ENCODE measurements around the gene SSC4D.
"Not testable (repeated sequence)": the region's sequence is repeated elsewhere in the genome, so short reads cannot be mapped to it uniquely, and the experiment has no call there.

Gene SSC4D

DNA sequence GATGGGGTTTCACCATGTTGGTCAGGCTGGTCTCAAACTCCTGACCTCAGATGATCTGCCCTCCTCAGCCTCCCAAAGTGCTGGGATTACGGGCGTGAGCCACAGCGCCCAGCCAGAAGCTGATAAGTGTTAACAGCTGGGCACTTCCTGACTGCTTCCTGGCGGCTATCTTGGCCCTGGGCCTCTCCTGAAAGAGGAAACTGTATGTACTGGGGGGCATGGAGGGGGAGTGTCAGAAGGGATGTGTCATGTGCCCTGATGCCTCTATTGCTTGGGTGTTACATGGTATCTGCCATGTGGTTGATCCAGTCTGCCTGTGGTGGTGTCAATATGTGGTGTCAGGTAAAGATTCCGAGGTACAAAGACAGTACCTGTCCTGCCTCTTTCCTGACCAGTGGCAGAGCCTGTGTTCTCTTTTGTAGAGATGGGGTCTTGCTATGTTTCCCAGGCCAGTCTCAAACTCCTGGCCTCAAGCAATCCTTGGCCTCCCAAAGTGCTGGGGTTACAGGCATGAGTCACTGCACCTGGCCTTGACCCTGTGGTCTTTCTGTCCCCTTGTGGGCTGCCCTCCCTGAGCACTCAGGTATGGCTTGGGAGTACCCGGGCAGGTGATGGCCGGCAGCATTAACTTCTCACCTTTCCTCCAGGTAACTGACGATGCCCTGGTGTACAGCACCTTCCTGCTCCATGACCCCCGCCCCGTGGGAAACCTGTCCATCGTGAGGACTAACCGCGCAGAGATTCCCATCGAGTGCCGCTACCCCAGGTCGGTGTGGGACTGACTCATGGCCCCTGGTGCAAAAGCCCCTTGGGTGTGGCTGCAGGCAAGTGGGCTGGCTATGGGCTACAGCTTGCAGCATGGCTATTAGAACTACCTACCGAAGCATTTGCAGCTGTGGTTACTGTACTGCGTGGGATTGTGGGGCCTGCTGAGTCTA, 19.6 kb upstream of the SSC4D start:
- no peaks in the 10 kb centered on the region for H3K4me1 ChIP-seq (ENCODE audit: control insufficient read depth, insufficient read depth, low read length)
- H3K9ac ChIP-seq (ENCODE audit: low read length), result no peak overlapping the region

DNA sequence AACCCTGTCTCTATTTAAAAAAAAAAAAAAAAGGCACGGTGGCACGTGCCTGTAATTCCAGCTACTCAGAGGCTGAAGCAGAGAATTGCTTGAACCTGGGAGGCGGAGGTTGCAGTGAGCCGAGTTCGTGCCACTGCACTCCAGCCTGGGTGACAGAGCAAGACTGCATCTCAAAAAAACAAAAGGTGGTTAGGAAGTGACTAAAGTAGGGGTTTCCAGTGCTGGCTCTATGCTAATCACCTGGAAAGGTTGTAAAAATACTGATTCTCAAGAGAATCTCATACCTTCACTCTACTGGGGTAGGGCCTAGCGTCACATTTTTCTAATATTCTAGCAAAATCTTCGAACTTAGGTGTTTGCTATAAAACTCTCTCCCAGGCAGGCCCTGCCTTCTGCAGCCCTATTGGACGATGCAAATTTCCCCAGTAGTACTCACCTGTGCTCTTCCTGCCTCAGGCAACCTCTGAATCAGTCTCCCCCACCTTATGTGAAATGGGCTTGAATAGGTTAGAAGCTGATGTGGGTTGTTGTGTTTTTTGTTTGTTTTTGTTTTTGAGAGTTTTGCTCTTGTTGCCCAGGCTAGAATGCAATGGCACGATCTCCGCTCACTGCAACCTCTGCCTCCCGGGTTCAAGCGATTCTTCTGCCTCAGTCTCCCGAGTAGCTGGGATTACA, 18.8 kb upstream of the SSC4D start:
- H3K9me3 ChIP-seq (ENCODE audit: control insufficient read depth, low read length), result no peaks in the 10 kb centered on the region
- no peak overlapping the region for H3K9ac ChIP-seq (ENCODE audit: low read length)
- no peaks in the 10 kb centered on the region for H3K36me3 ChIP-seq (ENCODE audit: control insufficient read depth, insufficient read depth, low read length)
- no peak overlapping the region for H3K4me3 ChIP-seq (ENCODE audit: low read length)
- no peaks in the 10 kb centered on the region for H3K4me1 ChIP-seq (ENCODE audit: control insufficient read depth, insufficient read depth, low read length)
- no peaks in the 10 kb centered on the region for H3K27me3 ChIP-seq (ENCODE audit: control insufficient read depth, insufficient read depth, low read length)

More for the DNA sequence above, 19.6 kb upstream of the SSC4D start:
- Histone ChIP-seq H3K27me3 (ENCODE audit: control insufficient read depth, insufficient read depth, low read length) (no peaks in the 10 kb centered on the region), H3K9me3 (ENCODE audit: control insufficient read depth, low read length) (no peaks in the 10 kb centered on the region), H3K4me3 (ENCODE audit: low read length) (no peak overlapping the region), H3K36me3 (ENCODE audit: control insufficient read depth, insufficient read depth, low read length) (no peaks in the 10 kb centered on the region)

DNA sequence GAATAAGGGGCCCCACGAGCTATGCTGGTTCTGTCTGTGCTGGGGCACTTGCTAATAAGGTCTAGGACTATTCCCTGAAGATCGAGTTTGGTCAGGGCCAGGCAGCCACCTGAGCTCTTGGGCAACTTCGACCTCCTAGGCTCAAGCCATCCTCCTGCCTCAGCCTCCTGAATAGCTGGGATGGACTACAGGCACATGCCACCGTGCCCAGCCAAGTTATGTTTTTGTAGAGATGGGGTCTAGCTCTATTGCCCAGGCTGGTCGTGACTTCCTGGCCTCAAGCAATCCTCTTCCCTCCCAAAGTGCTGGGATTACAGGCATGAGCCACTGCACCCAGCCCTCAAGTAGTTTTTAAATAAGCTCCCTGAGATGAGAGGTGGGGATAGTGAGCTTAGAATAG, 18.1 kb upstream of the SSC4D start:
- no peak overlapping the region for H3K9ac ChIP-seq (ENCODE audit: low read length)
- no peak overlapping the region for H3K4me3 ChIP-seq (ENCODE audit: low read length)
- no peaks in the 10 kb centered on the region for H3K9me3 ChIP-seq (ENCODE audit: control insufficient read depth, low read length)
- no peaks in the 10 kb centered on the region for H3K27me3 ChIP-seq (ENCODE audit: control insufficient read depth, insufficient read depth, low read length)
- no peaks in the 10 kb centered on the region for H3K4me1 ChIP-seq (ENCODE audit: control insufficient read depth, insufficient read depth, low read length)
- no peaks in the 10 kb centered on the region for H3K36me3 ChIP-seq (ENCODE audit: control insufficient read depth, insufficient read depth, low read length)

GRCh38 chr7:76426246-76426645, 16.7 kb upstream of the SSC4D start:
- Histone ChIP-seq H3K9ac (ENCODE audit: low read length) (no peak overlapping the region), H3K9me3 (ENCODE audit: control insufficient read depth, low read length) (no peaks in the 10 kb centered on the region), H3K4me1 (ENCODE audit: control insufficient read depth, insufficient read depth, low read length) (no peaks in the 10 kb centered on the region), H3K27me3 (ENCODE audit: control insufficient read depth, insufficient read depth, low read length) (no peaks in the 10 kb centered on the region), H3K4me3 (ENCODE audit: low read length) (no peak overlapping the region), H3K36me3 (ENCODE audit: control insufficient read depth, insufficient read depth, low read length) (no peaks in the 10 kb centered on the region)

DNA sequence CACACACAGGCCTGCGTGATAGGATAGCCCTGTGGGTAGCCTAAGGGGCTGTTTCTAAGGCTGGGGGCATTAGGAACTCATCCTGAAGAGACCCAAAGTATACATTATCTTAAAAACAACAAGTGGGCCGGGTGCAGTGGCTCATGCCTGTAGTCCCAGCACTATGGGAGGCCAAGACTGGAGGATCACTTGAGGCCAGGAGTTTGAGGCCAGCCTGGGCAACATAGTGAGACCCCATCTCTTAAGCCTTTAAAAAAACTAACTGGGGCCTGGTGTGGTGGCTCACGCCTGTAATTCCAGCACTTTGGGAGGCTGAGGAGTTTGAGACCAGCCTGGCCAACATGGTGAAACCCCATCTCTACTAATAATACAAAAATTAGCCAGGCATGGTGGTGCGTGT, 16.1 kb upstream of the SSC4D start:
- H3K36me3 ChIP-seq (ENCODE audit: control insufficient read depth, insufficient read depth, low read length); H3K4me3 ChIP-seq (ENCODE audit: low read length); H3K9ac ChIP-seq (ENCODE audit: low read length); H3K4me1 ChIP-seq (ENCODE audit: control insufficient read depth, insufficient read depth, low read length); H3K27me3 ChIP-seq (ENCODE audit: control insufficient read depth, insufficient read depth, low read length); H3K9me3 ChIP-seq (ENCODE audit: control insufficient read depth, low read length): not testable (repeated sequence)

- H3K9ac ChIP-seq (ENCODE audit: low read length), result no peak overlapping the region
- no peaks in the 10 kb centered on the region for H3K4me1 ChIP-seq (ENCODE audit: control insufficient read depth, insufficient read depth, low read length)
- no peaks in the 10 kb centered on the region for H3K27me3 ChIP-seq (ENCODE audit: control insufficient read depth, insufficient read depth, low read length)
- H3K4me3 ChIP-seq (ENCODE audit: low read length), result no peak overlapping the region
- no peaks in the 10 kb centered on the region for H3K9me3 ChIP-seq (ENCODE audit: control insufficient read depth, low read length)
- H3K36me3 ChIP-seq (ENCODE audit: control insufficient read depth, insufficient read depth, low read length), result no peaks in the 10 kb centered on the region
Measured at GRCh38 chr7:76425156-76425555, 15.7 kb upstream of the SSC4D start.

GRCh38 chr7:76424413-76425111, 15.1 kb upstream of the SSC4D start, which contains the start of gene ZP3:
ZP3 (plus strand) TSS chr7:76424950; CDS start chr7:76424965, 15 bp downstream.
- no peak within 1 kb of the TSS for H3K9ac ChIP-seq (ENCODE audit: low read length)

DNA sequence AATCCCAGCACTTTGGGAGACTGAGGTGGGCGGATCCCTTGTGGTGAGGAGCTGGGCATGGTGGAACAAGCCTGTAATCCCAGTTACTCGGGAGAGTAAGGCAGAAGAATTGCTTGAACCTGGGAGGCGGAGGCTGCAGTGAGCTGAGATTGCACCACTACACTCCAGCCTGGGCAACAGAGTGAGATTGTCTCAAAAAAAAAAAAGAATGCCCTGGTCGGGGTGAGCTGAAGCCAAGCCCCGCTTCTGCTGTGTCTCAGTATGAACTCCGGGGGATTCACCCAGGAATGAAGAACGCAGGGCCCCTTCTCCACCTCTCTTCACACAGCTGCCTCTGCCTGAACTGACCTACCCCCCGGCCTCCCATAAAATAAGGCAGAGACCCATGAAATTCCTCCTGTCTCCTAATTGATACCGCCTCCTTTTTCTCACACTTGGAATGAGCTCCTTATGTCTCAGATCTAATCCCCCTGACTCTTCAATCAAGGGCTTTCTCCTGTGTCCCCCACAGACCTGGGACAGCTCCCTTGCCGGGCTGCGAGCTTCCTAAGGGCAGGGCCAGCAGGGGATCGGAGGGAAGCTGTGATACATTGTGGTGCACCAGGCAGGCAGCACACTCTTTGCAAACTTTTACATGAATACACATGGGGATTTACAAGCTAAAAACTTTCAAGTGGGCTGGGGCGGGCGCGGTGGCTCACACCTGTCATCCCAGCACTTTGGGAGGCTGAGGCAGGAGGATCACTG, 14.3 kb upstream of the SSC4D start:
- Histone ChIP-seq H3K4me3 (ENCODE audit: low read length) (no peak overlapping the region), H3K27me3 (ENCODE audit: control insufficient read depth, insufficient read depth, low read length) (no peaks in the 10 kb centered on the region), H3K9me3 (ENCODE audit: control insufficient read depth, low read length) (no peaks in the 10 kb centered on the region), H3K9ac (ENCODE audit: low read length) (no peak overlapping the region), H3K4me1 (ENCODE audit: control insufficient read depth, insufficient read depth, low read length) (no peaks in the 10 kb centered on the region), H3K36me3 (ENCODE audit: control insufficient read depth, insufficient read depth, low read length) (no peaks in the 10 kb centered on the region)

More at GRCh38 chr7:76424413-76425111, 15.1 kb upstream of the SSC4D start, which contains the start of gene ZP3:
- Histone ChIP-seq H3K9me3 (ENCODE audit: control insufficient read depth, low read length) (no peaks in the 10 kb centered on the region), H3K4me3 (ENCODE audit: low read length) (no peak within 1 kb of the TSS), H3K27me3 (ENCODE audit: control insufficient read depth, insufficient read depth, low read length) (no peaks in the 10 kb centered on the region), H3K36me3 (ENCODE audit: control insufficient read depth, insufficient read depth, low read length) (no peaks in the 10 kb centered on the region), H3K4me1 (ENCODE audit: control insufficient read depth, insufficient read depth, low read length) (no peaks in the 10 kb centered on the region)

DNA sequence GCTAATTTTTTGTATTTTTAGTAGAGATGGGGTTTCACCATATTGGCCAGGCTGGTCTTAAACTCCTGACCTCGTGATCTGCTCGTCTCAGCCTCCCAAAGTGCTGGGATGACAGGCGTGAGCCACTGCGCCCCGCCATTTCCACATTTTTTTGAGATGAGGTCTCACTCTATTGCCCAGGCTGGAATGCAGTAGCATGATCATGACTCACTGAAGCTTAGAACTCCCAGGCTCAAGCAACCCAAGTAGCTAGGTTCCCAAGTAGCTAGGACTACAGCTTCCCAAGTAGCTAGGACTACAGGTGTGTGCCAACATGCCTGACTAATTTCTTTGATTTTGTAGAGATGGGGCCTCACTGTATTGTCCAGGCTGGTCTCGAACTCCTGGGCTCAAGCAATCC, 11.6 kb upstream of the SSC4D start:
- H3K9ac ChIP-seq (ENCODE audit: low read length); H3K9me3 ChIP-seq (ENCODE audit: control insufficient read depth, low read length); H3K27me3 ChIP-seq (ENCODE audit: control insufficient read depth, insufficient read depth, low read length); H3K4me1 ChIP-seq (ENCODE audit: control insufficient read depth, insufficient read depth, low read length); H3K36me3 ChIP-seq (ENCODE audit: control insufficient read depth, insufficient read depth, low read length); H3K4me3 ChIP-seq (ENCODE audit: low read length): not testable (repeated sequence)

DNA sequence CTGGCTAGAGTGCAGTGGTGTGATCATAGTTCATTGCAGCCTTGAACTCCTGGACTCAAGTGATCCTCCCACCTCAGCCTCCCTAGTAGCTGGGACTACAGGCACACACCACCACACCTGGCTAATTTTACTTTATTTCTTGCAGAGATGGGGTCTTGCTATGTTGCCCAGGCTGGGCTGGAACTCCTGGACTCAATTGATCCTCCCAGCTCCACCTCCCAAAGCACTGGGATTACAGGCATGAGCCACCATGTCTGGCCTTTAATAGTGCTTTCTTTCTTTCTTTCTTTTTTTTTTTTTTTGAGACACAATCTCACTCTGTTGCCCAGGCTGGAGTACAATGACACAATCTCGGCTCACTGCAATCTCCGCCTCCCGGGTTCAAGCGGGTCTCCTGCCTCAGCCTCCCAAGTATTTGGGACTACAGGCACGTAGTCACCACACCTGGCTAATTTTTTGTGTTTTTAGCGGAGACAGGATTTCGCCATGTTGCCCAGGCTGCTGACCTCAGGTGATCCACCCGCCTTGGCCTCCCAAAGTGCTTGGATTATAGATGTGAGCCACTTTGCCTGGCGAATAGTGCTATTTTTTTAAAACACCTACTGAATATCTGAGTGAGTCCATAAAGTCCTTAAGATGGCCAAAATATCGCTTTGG, 8.3 kb upstream of the SSC4D start:
- not testable (repeated sequence) for H3K36me3 ChIP-seq (ENCODE audit: control insufficient read depth, insufficient read depth, low read length); H3K9ac ChIP-seq (ENCODE audit: low read length); H3K9me3 ChIP-seq (ENCODE audit: control insufficient read depth, low read length); H3K4me1 ChIP-seq (ENCODE audit: control insufficient read depth, insufficient read depth, low read length); H3K4me3 ChIP-seq (ENCODE audit: low read length); H3K27me3 ChIP-seq (ENCODE audit: control insufficient read depth, insufficient read depth, low read length)

DNA sequence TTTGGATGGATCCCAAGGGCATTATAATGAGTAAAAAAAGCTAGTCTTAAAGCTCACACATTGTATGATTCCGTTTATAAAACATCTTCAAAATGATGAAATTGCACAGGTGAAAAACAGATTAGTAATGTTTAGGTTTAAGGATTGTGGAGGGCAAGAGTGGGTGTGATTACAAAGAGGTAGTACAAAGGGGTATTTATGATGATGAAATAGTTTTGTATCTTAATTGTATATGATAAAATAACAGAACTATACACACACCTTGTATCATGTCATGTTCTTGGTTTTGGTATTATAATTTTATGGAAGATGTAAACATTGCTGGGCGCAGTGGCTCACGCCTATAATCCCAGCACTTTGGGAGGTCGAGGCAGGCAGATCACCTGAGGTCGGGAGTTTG, 2.8 kb upstream of the SSC4D start:
- Histone ChIP-seq H3K4me1 (ENCODE audit: control insufficient read depth, insufficient read depth, low read length) (no peaks in the 10 kb centered on the region), H3K27me3 (ENCODE audit: control insufficient read depth, insufficient read depth, low read length) (no peaks in the 10 kb centered on the region), H3K36me3 (ENCODE audit: control insufficient read depth, insufficient read depth, low read length) (no peaks in the 10 kb centered on the region), H3K9me3 (ENCODE audit: control insufficient read depth, low read length) (no peaks in the 10 kb centered on the region), H3K4me3 (ENCODE audit: low read length) (no peak overlapping the region), H3K9ac (ENCODE audit: low read length) (no peak overlapping the region)

Data from mucosa of stomach (tissue), 1 donor.